Lower leg skin (tissue), 4 donors: Measurements from ENCODE around the gene PHTF1. TPM values are rescaled to one million over a fixed set of nuclear protein-coding genes. Genes with fewer than 3 reads are reported as not detected.

Experiments used
- DNase-seq, 2 donors: peaks; one replicate each; pipeline ENCODE4 v3.0.0-alpha.2; 2019; ENCODE audit warnings: low spot score in 2 of 2
- H3K4me3 ChIP-seq: fragments of 200-600 bp; sonication (generic); 2 replicates; pipeline ENCODE4 v1.5.1; 2017; ENCODE audit warnings: mild to moderate bottlenecking, low read depth; ENCODE audit not compliant: poor library complexity, severe bottlenecking
- POLR2A ChIP-seq, 2 donors: fragments of 450-650 bp; IDR thresholded peaks; one replicate each; pipeline ENCODE4 v1.6.1; 2016 to 2017; ENCODE audit warnings: antibody characterized with exemption in 2 of 2, mild to moderate bottlenecking in 1 of 2, moderate library complexity in 1 of 2
- WGBS, 2 donors: methylation state at CpG; one replicate each; pipeline ENCODE4 v1.1.5; 2018; 5-methylcytosine and 5-hydroxymethylcytosine counted together
- intact Hi-C: fragments of 100-400 bp; cut with DNase I; formaldehyde crosslinking; loops from one replicate; pipeline ENCODE4 v1.15.0; 2023; ENCODE audit warnings: low total_unique reads
- total RNA-seq, 4 donors: library from RNA; depleted of rRNA; stranded (reverse); fragments of >200 nt; gene quantifications; one replicate each; pipeline ENCODE4 v1.1.0, GENCODE V29; 2016
- TF ChIP-seq, protein P1 (sequence below), 3 donors: fragments of 450-650 bp; IDR thresholded peaks; one replicate each; pipeline ENCODE4 v1.5.1; 2016; ENCODE audit warnings: antibody characterized with exemption in 3 of 3, mild to moderate bottlenecking in 3 of 3, moderate library complexity in 2 of 3

The PHTF1 gene
- total RNA-seq, 4 donors from 2014 or later = 0.65 to 4.8 (median 2.0) TPM

DNA sequence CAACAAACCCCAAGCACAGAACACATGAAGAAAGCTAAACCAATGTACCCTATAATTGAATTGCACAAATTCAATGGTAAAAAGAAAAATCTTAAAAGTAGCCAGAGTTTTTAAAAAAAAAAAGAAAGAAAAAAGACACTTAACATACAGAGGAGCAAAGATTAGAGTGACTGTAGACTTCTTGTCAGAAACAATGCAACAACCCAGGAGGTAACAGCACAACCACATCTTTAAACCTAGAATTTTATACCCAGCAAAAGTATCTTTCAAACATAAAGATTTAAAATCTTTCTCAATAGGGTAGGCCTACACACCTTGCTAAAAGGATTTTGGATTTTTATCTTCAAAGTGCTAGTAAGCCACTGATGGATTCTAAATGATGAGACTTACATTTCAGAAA, 64.4 kb downstream of the PHTF1 start:
- no peak overlapping the region for H3K4me3 ChIP-seq
- intact Hi-C loops = no loop called here
- DNase-seq = no peak
- TF ChIP-seq, protein P1, sequence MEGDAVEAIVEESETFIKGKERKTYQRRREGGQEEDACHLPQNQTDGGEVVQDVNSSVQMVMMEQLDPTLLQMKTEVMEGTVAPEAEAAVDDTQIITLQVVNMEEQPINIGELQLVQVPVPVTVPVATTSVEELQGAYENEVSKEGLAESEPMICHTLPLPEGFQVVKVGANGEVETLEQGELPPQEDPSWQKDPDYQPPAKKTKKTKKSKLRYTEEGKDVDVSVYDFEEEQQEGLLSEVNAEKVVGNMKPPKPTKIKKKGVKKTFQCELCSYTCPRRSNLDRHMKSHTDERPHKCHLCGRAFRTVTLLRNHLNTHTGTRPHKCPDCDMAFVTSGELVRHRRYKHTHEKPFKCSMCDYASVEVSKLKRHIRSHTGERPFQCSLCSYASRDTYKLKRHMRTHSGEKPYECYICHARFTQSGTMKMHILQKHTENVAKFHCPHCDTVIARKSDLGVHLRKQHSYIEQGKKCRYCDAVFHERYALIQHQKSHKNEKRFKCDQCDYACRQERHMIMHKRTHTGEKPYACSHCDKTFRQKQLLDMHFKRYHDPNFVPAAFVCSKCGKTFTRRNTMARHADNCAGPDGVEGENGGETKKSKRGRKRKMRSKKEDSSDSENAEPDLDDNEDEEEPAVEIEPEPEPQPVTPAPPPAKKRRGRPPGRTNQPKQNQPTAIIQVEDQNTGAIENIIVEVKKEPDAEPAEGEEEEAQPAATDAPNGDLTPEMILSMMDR (IDR thresholded peaks at IDR 0.05) = no peak
- no peak for TF ChIP-seq POLR2A (IDR thresholded peaks at IDR 0.05)

DNA sequence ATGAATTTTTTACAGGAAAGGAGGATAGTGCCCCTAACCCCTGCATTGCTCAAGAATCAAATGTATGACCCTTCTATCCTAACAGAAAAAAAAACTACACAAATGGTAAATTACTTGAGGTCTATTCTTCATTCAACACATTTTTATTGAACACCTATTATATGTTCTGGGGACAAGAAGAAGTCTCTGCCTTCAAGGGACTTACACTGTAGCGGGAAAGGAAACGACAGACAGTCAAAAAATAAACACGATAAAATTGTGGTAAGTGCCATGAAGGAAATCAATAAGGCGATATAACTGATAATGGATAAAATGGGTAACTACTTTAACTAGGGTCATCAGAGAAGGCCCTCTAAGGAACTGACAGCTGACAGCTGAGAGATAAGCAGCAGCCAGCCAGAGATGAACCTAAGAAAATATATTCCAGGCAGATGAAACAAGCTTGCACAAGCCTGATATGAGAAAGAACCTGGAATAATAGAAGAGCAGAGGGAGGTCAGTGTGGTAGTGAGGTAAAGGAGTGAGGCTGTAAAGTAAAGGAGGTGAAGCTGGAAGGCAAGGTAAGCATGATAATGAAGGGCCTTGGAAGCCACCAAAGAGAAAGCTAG, 66.4 kb downstream of the PHTF1 start:
- 93 to 98% methylated on average over 4 of the region's 4 CpGs for WGBS, 2 donors
- intact Hi-C loops = no loop called here
- TF ChIP-seq, protein P1 (IDR thresholded peaks at IDR 0.05) = no peak
- TF ChIP-seq POLR2A (IDR thresholded peaks at IDR 0.05) = no peak
- no peak overlapping the region for H3K4me3 ChIP-seq
- no peak for DNase-seq

DNA sequence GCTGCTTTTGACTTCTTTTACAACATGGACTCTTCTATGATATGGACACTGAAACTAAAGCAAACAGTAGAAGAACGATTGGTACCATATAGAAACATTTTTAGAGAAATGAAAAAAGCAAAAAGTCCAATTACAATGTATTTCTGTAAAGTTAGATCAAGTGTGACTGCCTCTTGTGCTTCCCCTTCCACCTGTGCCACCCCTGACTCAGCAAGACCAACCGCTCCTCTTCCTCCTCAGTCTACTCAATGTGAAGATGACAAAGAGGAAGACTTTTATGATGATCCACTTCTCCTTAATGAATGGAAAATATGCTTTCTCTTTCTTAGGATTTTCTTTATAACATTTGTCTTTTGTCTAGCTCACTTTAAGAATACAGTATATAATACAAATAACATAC, 66.9 kb downstream of the PHTF1 start:
- no peak for TF ChIP-seq POLR2A (IDR thresholded peaks at IDR 0.05)
- TF ChIP-seq, protein P1 (IDR thresholded peaks at IDR 0.05) = no peak
- 32 to 69% methylated on average over 2 of the region's 2 CpGs for WGBS, 2 donors
- DNase-seq = no peak
- intact Hi-C loops = no loop called here
- no peak overlapping the region for H3K4me3 ChIP-seq

DNA sequence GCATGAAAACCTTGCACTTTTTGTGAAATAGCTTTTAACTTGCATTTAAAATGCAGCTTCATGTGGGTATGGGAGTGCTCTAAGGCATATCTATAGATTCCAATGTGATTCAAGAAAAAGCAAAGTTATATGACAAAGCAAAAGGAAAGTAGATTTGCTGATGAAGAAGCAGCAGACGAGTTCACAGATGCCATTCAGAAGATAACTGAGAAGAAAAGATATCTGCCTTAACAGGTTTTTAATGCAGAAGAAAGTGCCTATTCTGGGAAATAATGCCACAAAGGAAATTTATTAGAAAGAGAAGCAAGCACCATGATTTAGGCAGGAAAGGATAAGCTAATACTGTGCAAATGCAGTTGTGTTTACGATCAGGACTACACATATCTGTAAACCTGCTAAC, 68.1 kb downstream of the PHTF1 start:
- TF ChIP-seq POLR2A (IDR thresholded peaks at IDR 0.05) = no peak
- TF ChIP-seq, protein P1 (IDR thresholded peaks at IDR 0.05) = no peak
- no peak for DNase-seq
- intact Hi-C loops = no loop called here
- H3K4me3 ChIP-seq = no peak overlapping the region
- 84 to 93% methylated on average over 2 of the region's 2 CpGs for WGBS, 2 donors

DNA sequence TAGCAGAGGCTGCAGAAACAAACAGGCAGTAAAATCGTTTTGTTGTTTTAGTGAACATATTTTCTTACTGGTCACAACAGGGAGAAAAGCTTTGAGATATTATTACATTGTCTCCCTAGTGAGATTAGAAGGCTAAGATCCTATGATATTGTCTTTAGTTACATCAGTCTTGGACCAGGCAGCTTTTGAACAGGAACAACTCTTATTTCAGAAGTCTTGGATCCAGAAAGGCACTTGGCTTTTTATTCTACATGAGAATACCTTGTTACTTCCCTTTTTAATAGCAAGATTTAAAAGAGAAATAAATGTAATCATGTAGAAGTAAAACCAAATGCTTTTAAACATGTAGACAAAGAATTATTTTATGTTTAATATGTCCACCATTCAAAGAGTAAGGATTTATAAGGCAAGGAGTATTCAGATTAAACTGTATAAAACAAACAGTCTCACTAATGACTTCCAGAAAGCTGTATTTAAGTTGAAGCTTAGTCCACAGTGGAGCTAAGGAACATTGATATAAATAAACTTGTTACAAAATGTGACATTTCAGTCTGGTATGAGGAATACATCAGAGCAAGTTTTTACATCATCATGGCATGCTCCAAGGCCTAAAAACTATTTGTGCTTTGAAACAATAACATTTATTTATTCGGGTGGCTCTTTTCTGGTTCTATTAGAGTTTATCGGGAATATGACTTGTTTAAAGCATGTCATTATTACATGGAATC, 72.2 kb downstream of the PHTF1 start:
- TF ChIP-seq POLR2A (IDR thresholded peaks at IDR 0.05) = no peak
- TF ChIP-seq, protein P1 (IDR thresholded peaks at IDR 0.05) = no peak
- H3K4me3 ChIP-seq = no peak overlapping the region
- intact Hi-C loops = no loop called here
- DNase-seq = no peak
- WGBS, 2 donors = 83 to 85% methylated on average over 3 of the region's 3 CpGs
